Heart left ventricle (tissue), 16 donors: ENCODE data around the gene DNM2. TPM values are rescaled to one million over a fixed set of nuclear protein-coding genes. Genes with fewer than 3 reads are reported as not detected.

Experiments used
- ATAC-seq, 4 donors: fragments of 200-7000 bp; cut with Tn5 transposase; one replicate each; pipeline ENCODE4 v1.9.1; 2020 to 2022; ENCODE audit warnings: moderate library complexity in 4 of 4, mild to moderate bottlenecking in 3 of 4, moderate number of reproducible peaks in 1 of 4
- DNase-seq, 5 donors: peaks; one replicate each; pipeline ENCODE4 v3.0.0-alpha.2; 2020
- H3K27ac ChIP-seq, 12 donors: fragments of 200-600 bp; sonication (generic) in 4 of 12; one replicate each; pipeline versions ENCODE4 v1.5.0 to v1.8.0; 2016 to 2022; ENCODE audit warnings: mild to moderate bottlenecking in 2 of 12
- H3K27me3 ChIP-seq, 9 donors: fragments of 200-600 bp; sonication (generic) in 2 of 9; one replicate each; pipeline versions ENCODE4 v1.5.1 to v1.8.0; 2016 to 2022; ENCODE audit warnings: mild to moderate bottlenecking in 3 of 9
- H3K36me3 ChIP-seq, 9 donors: fragments of 200-600 bp; sonication (generic) in 2 of 9; one replicate each; pipeline versions ENCODE4 v1.5.0 to v1.8.0; 2018 to 2022; ENCODE audit warnings: mild to moderate bottlenecking in 2 of 9
- H3K4me1 ChIP-seq, 12 donors: fragments of 200-600 bp; sonication (generic) in 4 of 12; one replicate each; pipeline versions ENCODE4 v1.5.0 to v1.8.0; 2016 to 2022; ENCODE audit warnings: mild to moderate bottlenecking in 3 of 12
- H3K4me3 ChIP-seq, 12 donors: fragments of 200-600 bp; sonication (generic) in 4 of 12; one replicate each; pipeline versions ENCODE4 v1.5.0 to v1.8.0; 2017 to 2022; ENCODE audit warnings: mild to moderate bottlenecking in 9 of 12, moderate library complexity in 4 of 12
- H3K9me3 ChIP-seq, 12 donors: fragments of 200-600 bp; sonication (generic) in 4 of 12; one replicate each; pipeline versions ENCODE4 v1.5.0 to v1.8.0; 2016 to 2022; ENCODE audit warnings: mild to moderate bottlenecking in 1 of 12
- CTCF ChIP-seq, 12 donors: fragments of 200-600 bp; sonication (generic) in 4 of 12; IDR thresholded peaks; one replicate each; pipeline versions ENCODE4 v1.5.0 to v1.8.0; 2018 to 2022; ENCODE audit warnings: antibody characterized with exemption in 12 of 12, mild to moderate bottlenecking in 5 of 12
- POLR2A ChIP-seq, 2 donors: fragments of 450-650 bp; IDR thresholded peaks; one replicate each; pipeline ENCODE4 v1.6.1; 2017; ENCODE audit warnings: antibody characterized with exemption in 2 of 2, mild to moderate bottlenecking in 2 of 2, moderate library complexity in 2 of 2
- WGBS, 4 donors: extraction: QIAGEN DNeasy Blood & Tissue Kit in 2 of 4; methylation state at CpG; one replicate each; pipeline versions ENCODE4 v1.1.5 to v1.1.7; 2013 to 2018; 5-methylcytosine and 5-hydroxymethylcytosine counted together
- intact Hi-C, 10 donors: fragments of 100-400 bp; cut with DNase I; formaldehyde crosslinking; loops; one replicate each; pipeline versions ENCODE4 v1.11.1 to v1.14.2; 2022
- polyA plus RNA-seq, 2 donors: library from polyadenylated mRNA; stranded (reverse); fragments of 200-250 nt; gene quantifications; one replicate each; pipeline ENCODE4 v1.2.3, GENCODE V29; 2013
- total RNA-seq, 9 donors: library from RNA; depleted of rRNA in 2 of 9; stranded (reverse); fragments of >200 nt in 2 of 9; fragmentation: NEBNext Ultra II Directional in 3 of 9; extraction: Animal tissue kit (Norgen Biotek cat#: 25700) in 3 of 9; gene quantifications; one replicate each; pipeline versions ENCODE4 v1.1.0 to v1.2.4, GENCODE V29; 2016 to 2023
- donor health status: ischemic (EF 13 %, LVEDD 7.1; RV severe dilation, severe dysfunction).
- donor health status: healthy with polysubstance abuse.
- donor health status: DM: no; HTN: yes; CAD: no.
- donor health status: DM: no; HTN: no; CAD: no.
- donor health status: ischemic (EF 25% LVEDD 6.9; RV normal size, moderate dysfunction).
- donor health status: ischemic (EF 25% LVEDD 5.7; RV mildly dilated, moderate dysfunction).
- donor health status: healthy.
- donor health status: DM: yes; HTN: yes; CAD: no.
- donor health status: ischemic (EF 35%, LVEDD 5.7; RV mildly dilated, moderate dysfunction).
- donor health status: nonischemic (EF 11% LVEDD 7.7; RV severe dilation, severe dysfunction).
- donor health status: DM: yes; HTN: yes; CAD: no.
- donor health status: PGD.
- donor health status: ischemic (EF 29% LVEDD 5.4; RV normal size, mild dysfunction).
- donor health status: nonischemic (EF 23%, LVEDD 6.1; RV moderate dilation, normal function).

The DNM2 gene
- total and polyA plus RNA-seq, 11 donors = 98.9 to 204 (median 131) TPM

DNA sequence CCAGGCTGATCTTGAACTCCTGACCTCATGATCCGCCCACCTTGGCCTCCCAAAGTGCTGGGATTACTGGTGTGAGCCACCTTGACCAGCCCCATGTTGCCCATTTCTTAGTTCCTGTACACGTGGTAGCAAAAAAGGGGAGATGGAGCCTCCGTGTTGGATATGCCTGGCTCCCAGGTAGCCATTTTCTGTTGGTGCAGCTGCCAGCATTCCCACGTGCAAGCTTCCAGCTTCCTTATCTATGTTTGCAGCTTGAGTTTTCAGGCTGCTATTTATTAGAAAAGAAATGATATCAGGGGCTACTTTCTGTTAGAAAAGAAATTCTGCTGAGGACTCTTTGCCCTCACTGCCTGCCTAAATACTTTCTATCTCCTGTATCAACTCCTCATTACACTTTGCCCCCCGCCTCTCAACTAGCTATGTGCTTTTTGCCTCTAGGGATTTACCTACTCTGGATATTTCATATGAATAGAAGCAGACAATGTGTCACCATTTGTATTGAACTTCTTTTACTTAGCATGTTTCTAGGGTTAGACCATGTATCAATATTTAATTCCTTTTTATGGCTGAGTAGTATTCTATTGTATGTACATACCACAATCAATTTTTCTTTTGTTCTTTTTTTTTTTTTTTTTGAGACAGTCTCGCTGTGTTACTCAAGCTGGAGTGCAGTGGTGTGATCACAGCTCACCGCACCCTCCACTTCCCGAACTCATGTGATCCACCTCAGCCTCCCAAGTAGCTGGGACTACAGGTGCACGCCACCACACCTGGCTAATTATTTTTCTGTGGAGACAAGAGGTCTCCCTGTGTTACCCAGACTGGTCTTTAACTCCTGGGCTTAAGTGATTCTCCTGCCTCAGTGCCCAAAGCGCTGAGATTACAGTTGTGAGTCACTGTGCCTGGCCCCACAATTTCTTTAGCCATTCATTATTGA, 121.5 kb downstream of the DNM2 start:
- 80 to 82% (median 81%) methylated on average over 10 of the region's 10 CpGs for WGBS, 4 donors
- TF ChIP-seq POLR2A (IDR thresholded peaks at IDR 0.05) = no peak
- TF ChIP-seq CTCF (IDR thresholded peaks at IDR 0.05) = no peak
- Histone ChIP-seq H3K4me1 (peaks cover 0 to 16% (median 9%) of the 10 kb centered on the region in 12 donors), H3K27ac (no peak overlapping the region), H3K9me3 (peaks cover 0 to 8% (median 0%) of the 10 kb centered on the region in 12 donors), H3K27me3 (no peaks in the 10 kb centered on the region), H3K4me3 (no peak overlapping the region), H3K36me3 (peaks cover 0 to 4% (median 0%) of the 10 kb centered on the region in 9 donors)
- intact Hi-C loops = no loop called here
- DNase-seq (no peak), ATAC-seq (no peak)

- H3K4me1 ChIP-seq = peaks cover 0 to 2% (median 0%) of the 10 kb centered on the region in 12 donors
- intact Hi-C loops = no loop called here
- peaks cover 0 to 19% (median 7%) of the 10 kb centered on the region in 12 donors for H3K9me3 ChIP-seq
- no peak overlapping the region for H3K4me3 ChIP-seq
- DNase-seq = no peak
- ATAC-seq = no peak
- 83 to 89% (median 85%) methylated on average over 7 of the region's 7 CpGs for WGBS, 4 donors
- H3K27ac ChIP-seq = no peak overlapping the region
- no peaks in the 10 kb centered on the region for H3K36me3 ChIP-seq
- TF ChIP-seq POLR2A (IDR thresholded peaks at IDR 0.05) (no peak), CTCF (IDR thresholded peaks at IDR 0.05) (no peak)
- H3K27me3 ChIP-seq = no peaks in the 10 kb centered on the region
Measured at GRCh38 chr19:10842788-10843187, 124.9 kb downstream of the DNM2 start.

- Histone ChIP-seq H3K4me1 (peaks cover 0 to 7% (median 0%) of the 10 kb centered on the region in 12 donors), H3K4me3 (no peak overlapping the region), H3K27ac (no peak overlapping the region), H3K9me3 (peaks cover 0 to 19% (median 7%) of the 10 kb centered on the region in 12 donors), H3K27me3 (peaks cover 0 to 8% (median 0%) of the 10 kb centered on the region in 9 donors), H3K36me3 (no peaks in the 10 kb centered on the region)
- WGBS, 4 donors = 83 to 88% (median 86%) methylated on average over 2 of the region's 2 CpGs
- no peak for TF ChIP-seq CTCF (IDR thresholded peaks at IDR 0.05)
- no peak for TF ChIP-seq POLR2A (IDR thresholded peaks at IDR 0.05)
- DNase-seq (no peak), ATAC-seq (no peak)
- intact Hi-C loops = no loop called here
Measured at GRCh38 chr19:10846500-10847202, 128.8 kb downstream of the DNM2 start.
